ENCODE data around the gene FIP1L1. TPM values are rescaled to one million over a fixed set of nuclear protein-coding genes. Genes with fewer than 3 reads are reported as not detected.
"Not testable (repeated sequence)": the region's sequence is repeated elsewhere in the genome, so short reads cannot be mapped to it uniquely, and the experiment has no call there.

FIP1L1 gene
- 71.6 and 84.2 TPM in 2 replicates for total RNA-seq
- long read RNA-seq, transcript FIP1L1-201 (15 exons, 1,878 nt): major isoform, 17 of 224 reads
- long read RNA-seq, transcript FIP1L1-202 (18 exons, 2,198 nt): minor isoform, 7 of 224 reads
- long read RNA-seq, transcript FIP1L1-203 (18 exons, 2,180 nt): minor isoform, 7 of 224 reads
- long read RNA-seq, partial matches to known transcripts: 13 of 224 reads
- long read RNA-seq, other reads (novel, unspliced or antisense): 178 of 224 reads

GRCh38 chr4:53377319-53378170 is at the start of gene FIP1L1:
TSS of gene FIP1L1 (plus strand) at chr4:53377641. CDS start at chr4:53377839, 198 bp downstream.
- Mint-ChIP-seq H3K9me3 (ENCODE audit: low read depth) (no peaks in the 10 kb centered on the region), H3K4me3 (ENCODE audit: low read depth) (peak within 1 kb of the TSS; percentile 100), H3K27me3 (peaks cover 3% of the 10 kb centered on the region), H3K36me3 (ENCODE audit: insufficient read depth) (peaks cover 1% of the 10 kb centered on the region), H3K27ac (peak within 1 kb of the TSS; percentile 99), H3K4me1 (ENCODE audit: low read depth) (peaks cover 21% of the 10 kb centered on the region)
- DNase-seq (ENCODE audit: low spot score, unreplicated experiment): peak; percentile 92
- TF ChIP-seq CTCF (IDR thresholded peaks at IDR 0.05; ENCODE audit: unreplicated experiment): no peak

- H3K9me3 Mint-ChIP-seq (ENCODE audit: low read depth); H3K4me3 Mint-ChIP-seq (ENCODE audit: low read depth); H3K36me3 Mint-ChIP-seq (ENCODE audit: insufficient read depth); H3K27me3 Mint-ChIP-seq; H3K4me1 Mint-ChIP-seq (ENCODE audit: low read depth); H3K27ac Mint-ChIP-seq; DNase-seq (ENCODE audit: low spot score, unreplicated experiment): not testable (repeated sequence)
Observed at GRCh38 chr4:53334916-53335315, 42.5 kb upstream of the FIP1L1 start.

- not testable (repeated sequence) for H3K27me3 Mint-ChIP-seq; H3K36me3 Mint-ChIP-seq (ENCODE audit: insufficient read depth); H3K4me1 Mint-ChIP-seq (ENCODE audit: low read depth); H3K27ac Mint-ChIP-seq; DNase-seq (ENCODE audit: low spot score, unreplicated experiment); H3K4me3 Mint-ChIP-seq (ENCODE audit: low read depth)
- H3K9me3 Mint-ChIP-seq (ENCODE audit: low read depth): peaks cover 13% of the 10 kb centered on the region
Observed at GRCh38 chr4:53340145-53340544, 37.3 kb upstream of the FIP1L1 start.

GRCh38 chr4:53346392-53346791 is 31.0 kb upstream of the FIP1L1 start:
- H3K27ac Mint-ChIP-seq; H3K9me3 Mint-ChIP-seq (ENCODE audit: low read depth); H3K36me3 Mint-ChIP-seq (ENCODE audit: insufficient read depth); H3K4me3 Mint-ChIP-seq (ENCODE audit: low read depth); DNase-seq (ENCODE audit: low spot score, unreplicated experiment); H3K4me1 Mint-ChIP-seq (ENCODE audit: low read depth); H3K27me3 Mint-ChIP-seq: not testable (repeated sequence)

GRCh38 chr4:53346920-53347852 is 30.3 kb upstream of the FIP1L1 start:
- DNase-seq (ENCODE audit: low spot score, unreplicated experiment): no peak
- no peak for TF ChIP-seq CTCF (IDR thresholded peaks at IDR 0.05; ENCODE audit: unreplicated experiment)
- H3K27me3 Mint-ChIP-seq: no peaks in the 10 kb centered on the region
- H3K36me3 Mint-ChIP-seq (ENCODE audit: insufficient read depth): peaks cover 8% of the 10 kb centered on the region
- peaks cover 7% of the 10 kb centered on the region for H3K9me3 Mint-ChIP-seq (ENCODE audit: low read depth)
- H3K27ac Mint-ChIP-seq: no peak overlapping the region
- H3K4me3 Mint-ChIP-seq (ENCODE audit: low read depth): no peak overlapping the region
- peaks cover 3% of the 10 kb centered on the region for H3K4me1 Mint-ChIP-seq (ENCODE audit: low read depth)

- Mint-ChIP-seq H3K9me3 (ENCODE audit: low read depth) (peaks cover 7% of the 10 kb centered on the region), H3K4me1 (ENCODE audit: low read depth) (peaks cover 3% of the 10 kb centered on the region), H3K27ac (no peak overlapping the region), H3K4me3 (ENCODE audit: low read depth) (no peak overlapping the region), H3K27me3 (no peaks in the 10 kb centered on the region), H3K36me3 (ENCODE audit: insufficient read depth) (peaks cover 8% of the 10 kb centered on the region)
- TF ChIP-seq CTCF (IDR thresholded peaks at IDR 0.05; ENCODE audit: unreplicated experiment): no peak
- DNase-seq (ENCODE audit: low spot score, unreplicated experiment): no peak
Observed at GRCh38 chr4:53348046-53348445, 29.4 kb upstream of the FIP1L1 start.

Data from progenitor cell of endocrine pancreas (in vitro differentiated cells).